Measurements from ENCODE around the gene STYK1.

DNA sequence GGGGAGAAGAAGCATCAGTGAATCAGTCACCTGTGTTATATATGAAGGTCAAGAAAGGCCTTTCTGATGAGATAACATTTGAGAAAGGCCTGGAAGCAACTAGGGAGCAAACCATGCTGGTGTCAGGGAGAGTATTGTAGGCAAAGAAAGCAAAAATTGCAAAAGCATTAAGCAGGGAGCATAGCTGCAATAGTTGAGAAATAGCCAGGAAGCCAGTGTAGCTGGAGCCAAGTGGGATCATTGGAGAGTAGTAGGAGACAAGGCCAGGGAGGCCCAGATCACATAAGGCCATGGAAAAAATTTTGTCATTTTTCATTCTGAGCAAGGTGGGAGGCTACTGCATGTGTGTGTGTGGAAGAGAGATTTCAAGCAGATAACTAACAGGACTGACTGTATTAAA, 41.6 kb downstream of the STYK1 start:
- TF ChIP-seq, protein P1, sequence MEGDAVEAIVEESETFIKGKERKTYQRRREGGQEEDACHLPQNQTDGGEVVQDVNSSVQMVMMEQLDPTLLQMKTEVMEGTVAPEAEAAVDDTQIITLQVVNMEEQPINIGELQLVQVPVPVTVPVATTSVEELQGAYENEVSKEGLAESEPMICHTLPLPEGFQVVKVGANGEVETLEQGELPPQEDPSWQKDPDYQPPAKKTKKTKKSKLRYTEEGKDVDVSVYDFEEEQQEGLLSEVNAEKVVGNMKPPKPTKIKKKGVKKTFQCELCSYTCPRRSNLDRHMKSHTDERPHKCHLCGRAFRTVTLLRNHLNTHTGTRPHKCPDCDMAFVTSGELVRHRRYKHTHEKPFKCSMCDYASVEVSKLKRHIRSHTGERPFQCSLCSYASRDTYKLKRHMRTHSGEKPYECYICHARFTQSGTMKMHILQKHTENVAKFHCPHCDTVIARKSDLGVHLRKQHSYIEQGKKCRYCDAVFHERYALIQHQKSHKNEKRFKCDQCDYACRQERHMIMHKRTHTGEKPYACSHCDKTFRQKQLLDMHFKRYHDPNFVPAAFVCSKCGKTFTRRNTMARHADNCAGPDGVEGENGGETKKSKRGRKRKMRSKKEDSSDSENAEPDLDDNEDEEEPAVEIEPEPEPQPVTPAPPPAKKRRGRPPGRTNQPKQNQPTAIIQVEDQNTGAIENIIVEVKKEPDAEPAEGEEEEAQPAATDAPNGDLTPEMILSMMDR (IDR thresholded peaks at IDR 0.05; ENCODE audit: borderline replicate concordance, extremely low read depth, low read length, poor library complexity, severe bottlenecking): no peak
- no peak for TF ChIP-seq EZH2 (IDR thresholded peaks at IDR 0.05; ENCODE audit: borderline replicate concordance, low read depth, low read length, severe bottlenecking)
